Lower leg skin (tissue), 3 donors: ENCODE measurements around the gene SIVA1.

Source experiments
- CTCF ChIP-seq, 3 donors: fragments of 450-650 bp; IDR thresholded peaks; one replicate each; pipeline ENCODE4 v1.5.1; 2016; ENCODE audit warnings: antibody characterized with exemption in 3 of 3, mild to moderate bottlenecking in 3 of 3, moderate library complexity in 2 of 3
- POLR2A ChIP-seq, 2 donors: fragments of 450-650 bp; IDR thresholded peaks; one replicate each; pipeline ENCODE4 v1.6.1; 2016 to 2017; ENCODE audit warnings: antibody characterized with exemption in 2 of 2, mild to moderate bottlenecking in 1 of 2, moderate library complexity in 1 of 2

GRCh38 chr14:104734051-104734587 lies 18.8 kb upstream of the SIVA1 start:
- no peak for TF ChIP-seq CTCF (IDR thresholded peaks at IDR 0.05)
- TF ChIP-seq POLR2A (IDR thresholded peaks at IDR 0.05) = no peak
